NAMALWA (cell line): ENCODE results near the gene EFCAB14.
"Not testable (repeated sequence)": the region's sequence is repeated elsewhere in the genome, so short reads cannot be mapped to it uniquely, and the experiment has no call there.

Experiments used
- DNase-seq: peaks from one replicate; pipeline ENCODE4 v3.0.0-alpha.2; 2015; ENCODE audit warnings: low spot score

Gene EFCAB14

GRCh38 chr1:46654012-46654411 is 64.9 kb downstream of the EFCAB14 start:
- DNase-seq = no peak

DNA sequence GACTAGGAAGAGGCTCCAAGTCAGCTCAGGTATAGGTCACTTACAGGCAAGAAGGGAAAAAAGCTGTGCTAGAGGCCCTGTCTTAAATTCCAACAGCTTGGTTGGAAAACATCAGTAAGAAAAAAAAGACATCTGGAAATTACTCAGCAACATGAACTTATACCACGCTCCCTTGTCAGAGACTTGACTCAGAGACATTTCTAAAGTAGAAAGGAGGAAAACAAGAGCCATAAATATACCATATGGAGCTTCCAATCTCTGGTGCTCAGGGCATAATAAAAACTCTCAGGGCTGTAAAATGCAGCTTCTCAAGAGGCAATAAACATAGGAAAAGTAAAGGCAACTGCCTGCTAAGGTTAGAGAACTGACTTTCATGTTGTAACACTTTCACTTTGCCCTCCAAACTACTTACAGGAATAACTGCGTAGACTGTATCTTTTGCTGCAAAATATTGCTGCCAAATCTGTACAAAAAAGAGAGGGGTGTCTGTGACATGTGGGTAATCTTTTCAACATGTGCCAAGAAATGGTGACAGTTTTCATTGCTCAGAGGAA is 65.4 kb downstream of the EFCAB14 start:
- no peak for DNase-seq

GRCh38 chr1:46652321-46653100 is 66.4 kb downstream of the EFCAB14 start:
- no peak for DNase-seq

GRCh38 chr1:46651152-46651551 is 67.8 kb downstream of the EFCAB14 start:
- DNase-seq = not testable (repeated sequence)

- no peak for DNase-seq
Observed at GRCh38 chr1:46650491-46650890, 68.4 kb downstream of the EFCAB14 start.

DNA sequence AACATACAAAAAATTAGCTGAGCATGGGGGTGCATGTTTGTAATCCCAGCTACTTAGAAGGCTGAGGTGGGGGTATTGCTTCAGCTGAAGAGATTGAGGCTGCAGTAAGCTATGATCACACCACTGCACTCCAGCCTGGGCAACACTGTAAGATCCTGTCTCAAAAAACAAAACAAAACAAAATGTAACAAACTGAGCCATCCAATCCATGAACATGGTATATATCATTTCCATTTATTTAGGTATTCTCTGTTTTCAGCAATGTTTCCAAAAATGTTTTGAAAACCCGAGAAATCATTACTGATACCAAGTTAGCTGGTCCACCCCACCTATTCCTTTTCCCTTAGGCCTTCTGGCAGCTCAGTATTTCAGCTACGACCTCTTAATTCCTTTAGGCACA is 69.2 kb downstream of the EFCAB14 start:
- no peak for DNase-seq

GRCh38 chr1:46647611-46648010 is 71.3 kb downstream of the EFCAB14 start:
- no peak for DNase-seq

GRCh38 chr1:46646844-46647243 is 72.1 kb downstream of the EFCAB14 start:
- no peak for DNase-seq

DNA sequence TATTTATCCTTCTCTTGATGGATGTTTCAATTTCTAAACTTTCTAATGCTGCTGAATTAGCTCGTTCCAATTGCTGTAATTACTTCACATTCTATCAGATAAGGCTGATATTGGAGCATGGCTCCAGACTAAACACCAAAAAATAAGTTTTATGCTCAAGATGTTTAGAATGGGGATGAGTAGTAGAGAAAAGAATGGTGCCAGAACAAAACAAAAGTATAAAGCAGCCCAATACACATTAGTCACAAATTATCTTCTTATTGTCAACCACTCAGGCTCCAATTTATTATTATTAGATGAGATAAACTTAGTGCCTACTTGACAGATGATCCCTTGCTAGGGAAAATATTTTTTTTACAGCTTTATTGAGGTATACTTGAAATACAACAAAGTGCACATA is 72.6 kb downstream of the EFCAB14 start:
- no peak for DNase-seq

- DNase-seq = no peak
Observed at GRCh38 chr1:46645815-46646214, 73.1 kb downstream of the EFCAB14 start.

GRCh38 chr1:46643368-46643775 is 75.5 kb downstream of the EFCAB14 start:
- DNase-seq = no peak

GRCh38 chr1:46642115-46642680 is 76.7 kb downstream of the EFCAB14 start:
- no peak for DNase-seq

GRCh38 chr1:46639547-46639946 is 79.4 kb downstream of the EFCAB14 start:
- no peak for DNase-seq

DNA sequence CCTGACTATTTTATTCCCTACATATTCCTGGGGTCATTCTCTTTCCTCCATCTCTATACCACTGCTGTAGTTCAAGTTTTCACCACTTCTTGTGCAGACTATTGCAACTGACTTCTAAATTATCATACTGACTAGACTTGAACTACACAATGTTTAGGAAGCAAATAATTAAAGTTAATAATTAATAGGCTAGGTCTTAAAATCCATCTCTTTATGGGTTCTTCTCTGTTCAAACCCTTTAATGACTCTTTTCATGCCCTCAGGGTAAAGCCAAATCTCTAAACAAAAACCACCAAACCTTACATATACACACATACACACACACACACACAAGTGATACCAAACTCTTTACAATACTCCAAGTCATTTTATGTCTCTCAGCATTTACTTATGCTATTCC is 80.0 kb downstream of the EFCAB14 start:
- no peak for DNase-seq

DNA sequence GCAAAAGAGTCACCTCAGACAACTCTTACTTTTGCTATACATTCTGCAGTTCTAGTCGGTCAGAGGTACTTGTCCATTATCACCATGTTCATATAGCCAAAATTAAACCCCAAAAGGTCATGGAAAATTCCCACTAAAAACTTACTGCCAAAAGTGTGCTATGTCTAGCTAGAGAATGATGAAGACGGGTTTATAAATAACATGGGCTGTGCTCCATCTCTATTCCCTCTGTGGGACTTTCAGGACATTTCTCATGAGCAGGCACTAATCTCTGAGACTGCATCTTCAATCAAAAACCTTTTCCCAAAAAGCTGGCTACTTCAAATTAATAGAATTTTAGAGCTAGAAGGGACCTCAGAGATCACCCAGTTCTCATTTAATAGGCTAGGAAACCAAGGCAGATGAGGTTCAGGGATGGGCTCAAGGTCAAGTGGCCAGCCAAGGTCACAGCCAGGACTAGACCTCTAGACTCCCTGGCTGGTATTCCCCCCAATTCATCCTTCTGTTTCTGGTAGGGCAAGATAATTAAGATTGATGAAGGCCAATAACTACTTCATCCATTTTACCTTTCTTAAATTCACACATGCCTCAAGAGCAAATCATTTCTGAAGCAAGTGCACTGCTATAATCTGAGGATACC is 81.3 kb downstream of the EFCAB14 start:
- no peak for DNase-seq

GRCh38 chr1:46635205-46635604 is 83.7 kb downstream of the EFCAB14 start:
- no peak for DNase-seq

- DNase-seq = no peak
Observed at GRCh38 chr1:46630719-46631118, 88.2 kb downstream of the EFCAB14 start.
